Activated T-cell treated with anti-CD3 and anti-CD28 coated beads, Interleukin-2, amount 50 U/mL, for 4 hours (primary cell): Measurements from ENCODE around the gene STAT5B. TPM values are rescaled to one million over a fixed set of nuclear protein-coding genes. Genes with fewer than 3 reads are reported as not detected.
"Not testable (repeated sequence)": the region's sequence is repeated elsewhere in the genome, so short reads cannot be mapped to it uniquely, and the experiment has no call there.

Experiments
- ATAC-seq, 2 donors: fragments of 200-7000 bp; cut with Tn5 transposase; one replicate each; pipeline ENCODE4 v1.10.0; 2021
- DNase-seq: peaks from one replicate; pipeline ENCODE4 v3.0.0-alpha.2; 2020
- H3K27me3 Mint-ChIP-seq: one replicate; pipeline ENCODE4 v1.8.0; 2021; ENCODE audit warnings: low read depth, mixed read lengths
- H3K36me3 Mint-ChIP-seq: one replicate; pipeline ENCODE4 v1.8.0; 2022; ENCODE audit warnings: mixed read lengths; ENCODE audit not compliant: insufficient read depth
- H3K4me1 Mint-ChIP-seq: one replicate; pipeline ENCODE4 v1.8.0; 2021; ENCODE audit warnings: low read depth, mixed read lengths
- H3K4me3 Mint-ChIP-seq: one replicate; pipeline ENCODE4 v1.8.0; 2021; ENCODE audit warnings: mild to moderate bottlenecking, moderate library complexity, mixed read lengths
- H3K9me3 Mint-ChIP-seq: one replicate; pipeline ENCODE4 v1.8.0; 2021; ENCODE audit warnings: mixed read lengths
- total RNA-seq, 3 donors: library from RNA; stranded (reverse); gene quantifications; one replicate each; pipeline ENCODE4 v1.2.1, GENCODE V29; 2021

The STAT5B gene
- total RNA-seq, 3 donors from 2014 or later = 62.9 to 86.7 (median 71.9) TPM

GRCh38 chr17:42230225-42230624 is 46.0 kb downstream of the STAT5B start:
- no peaks in the 10 kb centered on the region for H3K9me3 Mint-ChIP-seq
- peaks cover 34% of the 10 kb centered on the region for H3K4me1 Mint-ChIP-seq
- no peak for DNase-seq
- H3K27me3 Mint-ChIP-seq = no peaks in the 10 kb centered on the region
- peak; percentile 55 to 58 for ATAC-seq
- no peak overlapping the region for H3K4me3 Mint-ChIP-seq
- peaks cover 7% of the 10 kb centered on the region for H3K36me3 Mint-ChIP-seq

- H3K27me3 Mint-ChIP-seq = no peaks in the 10 kb centered on the region
Measured at GRCh38 chr17:42227849-42228700, 48.1 kb downstream of the STAT5B start.

GRCh38 chr17:42225646-42226045 is 50.5 kb downstream of the STAT5B start:
- peaks cover 25% of the 10 kb centered on the region for H3K36me3 Mint-ChIP-seq

More at GRCh38 chr17:42227849-42228700, 48.1 kb downstream of the STAT5B start:
- Mint-ChIP-seq H3K9me3 (no peaks in the 10 kb centered on the region), H3K4me3 (no peak overlapping the region), H3K36me3 (peaks cover 19% of the 10 kb centered on the region), H3K4me1 (peaks cover 17% of the 10 kb centered on the region)
- ATAC-seq (no peak), DNase-seq (no peak)

GRCh38 chr17:42224651-42225050 is 51.5 kb downstream of the STAT5B start:
- no peaks in the 10 kb centered on the region for H3K27me3 Mint-ChIP-seq
- peaks cover 10% of the 10 kb centered on the region for H3K4me1 Mint-ChIP-seq
- no peaks in the 10 kb centered on the region for H3K9me3 Mint-ChIP-seq
- ATAC-seq (no peak), DNase-seq (no peak)
- no peak overlapping the region for H3K4me3 Mint-ChIP-seq
- H3K36me3 Mint-ChIP-seq = peaks cover 28% of the 10 kb centered on the region

More at GRCh38 chr17:42225646-42226045, 50.5 kb downstream of the STAT5B start:
- peaks cover 17% of the 10 kb centered on the region for H3K4me1 Mint-ChIP-seq
- DNase-seq = no peak
- H3K27me3 Mint-ChIP-seq = no peaks in the 10 kb centered on the region
- ATAC-seq = no peak
- no peak overlapping the region for H3K4me3 Mint-ChIP-seq
- no peaks in the 10 kb centered on the region for H3K9me3 Mint-ChIP-seq

- H3K4me1 Mint-ChIP-seq = peaks cover 4% of the 10 kb centered on the region
- peak; percentile 95 to 96 for ATAC-seq
- DNase-seq = peak; percentile 60
- H3K4me3 Mint-ChIP-seq = no peak overlapping the region
- no peaks in the 10 kb centered on the region for H3K9me3 Mint-ChIP-seq
- H3K27me3 Mint-ChIP-seq = no peaks in the 10 kb centered on the region
- peaks cover 34% of the 10 kb centered on the region for H3K36me3 Mint-ChIP-seq
Measured at GRCh38 chr17:42221886-42222745, 54.1 kb downstream of the STAT5B start.

GRCh38 chr17:42219280-42219679 is 56.9 kb downstream of the STAT5B start:
- not testable (repeated sequence) for H3K4me1 Mint-ChIP-seq, H3K4me3 Mint-ChIP-seq, H3K9me3 Mint-ChIP-seq, DNase-seq, ATAC-seq, H3K27me3 Mint-ChIP-seq
- peaks cover 37% of the 10 kb centered on the region for H3K36me3 Mint-ChIP-seq

GRCh38 chr17:42214156-42214555 is 62.0 kb downstream of the STAT5B start:
- DNase-seq = no peak
- Mint-ChIP-seq H3K4me3 (no peak overlapping the region), H3K4me1 (no peaks in the 10 kb centered on the region), H3K36me3 (peaks cover 35% of the 10 kb centered on the region), H3K27me3 (no peaks in the 10 kb centered on the region), H3K9me3 (no peaks in the 10 kb centered on the region)
- ATAC-seq = no peak

- no peaks in the 10 kb centered on the region for H3K4me1 Mint-ChIP-seq
- H3K4me3 Mint-ChIP-seq = no peak overlapping the region
- H3K9me3 Mint-ChIP-seq = no peaks in the 10 kb centered on the region
- ATAC-seq = no peak
- DNase-seq = no peak
- H3K36me3 Mint-ChIP-seq = peaks cover 29% of the 10 kb centered on the region
- H3K27me3 Mint-ChIP-seq = no peaks in the 10 kb centered on the region
Measured at GRCh38 chr17:42212382-42212781, 63.8 kb downstream of the STAT5B start.

GRCh38 chr17:42211921-42212341 is 64.3 kb downstream of the STAT5B start:
- not testable (repeated sequence) for ATAC-seq, H3K4me1 Mint-ChIP-seq, H3K9me3 Mint-ChIP-seq, H3K4me3 Mint-ChIP-seq, H3K27me3 Mint-ChIP-seq, DNase-seq
- H3K36me3 Mint-ChIP-seq = peaks cover 27% of the 10 kb centered on the region

- DNase-seq = no peak
- no peak for ATAC-seq
- Mint-ChIP-seq H3K36me3 (peaks cover 26% of the 10 kb centered on the region), H3K4me3 (no peak overlapping the region), H3K27me3 (no peaks in the 10 kb centered on the region), H3K4me1 (no peaks in the 10 kb centered on the region), H3K9me3 (no peaks in the 10 kb centered on the region)
Measured at GRCh38 chr17:42210046-42210445, 66.1 kb downstream of the STAT5B start.

GRCh38 chr17:42206153-42206612 is 70.0 kb downstream of the STAT5B start:
- H3K4me1 Mint-ChIP-seq, H3K27me3 Mint-ChIP-seq, ATAC-seq: not testable (repeated sequence)

GRCh38 chr17:42203354-42203753 is 72.8 kb downstream of the STAT5B start:
- H3K4me1 Mint-ChIP-seq = peaks cover 3% of the 10 kb centered on the region
- H3K36me3 Mint-ChIP-seq = peaks cover 34% of the 10 kb centered on the region

More at GRCh38 chr17:42206153-42206612, 70.0 kb downstream of the STAT5B start:
- not testable (repeated sequence) for H3K4me3 Mint-ChIP-seq, H3K9me3 Mint-ChIP-seq, DNase-seq
- peaks cover 32% of the 10 kb centered on the region for H3K36me3 Mint-ChIP-seq

GRCh38 chr17:42202696-42203095 is 73.5 kb downstream of the STAT5B start:
- H3K4me3 Mint-ChIP-seq = no peak overlapping the region
- ATAC-seq (no peak), DNase-seq (no peak)
- peaks cover 3% of the 10 kb centered on the region for H3K4me1 Mint-ChIP-seq
- H3K9me3 Mint-ChIP-seq = no peaks in the 10 kb centered on the region
- no peaks in the 10 kb centered on the region for H3K27me3 Mint-ChIP-seq
- H3K36me3 Mint-ChIP-seq = peaks cover 33% of the 10 kb centered on the region

More at GRCh38 chr17:42203354-42203753, 72.8 kb downstream of the STAT5B start:
- ATAC-seq (no peak), DNase-seq (no peak)
- H3K4me3 Mint-ChIP-seq = no peak overlapping the region
- no peaks in the 10 kb centered on the region for H3K27me3 Mint-ChIP-seq
- H3K9me3 Mint-ChIP-seq = no peaks in the 10 kb centered on the region

GRCh38 chr17:42202159-42202558 is 74.0 kb downstream of the STAT5B start:
- Mint-ChIP-seq H3K9me3 (no peaks in the 10 kb centered on the region), H3K27me3 (no peaks in the 10 kb centered on the region), H3K4me1 (peaks cover 3% of the 10 kb centered on the region), H3K4me3 (no peak overlapping the region), H3K36me3 (peaks cover 30% of the 10 kb centered on the region)
- DNase-seq (no peak), ATAC-seq (no peak)
